A673 (cell line): ENCODE measurements around the gene CCDC33. TPM values are rescaled to one million over a fixed set of nuclear protein-coding genes. Genes with fewer than 3 reads are reported as not detected.

Source experiments
- BruUV-seq: library from RNA; stranded (reverse); fragments of 400-500 nt; replicated peaks from 2 replicates; lab custom pipeline; 2021; lab: Mats Ljungman, UMichigan
- CTCF ChIA-PET: fragments of 300-600 bp; sonication (Branson Sonifier 250); formaldehyde crosslinking; loops from one replicate; lab custom pipeline; 2022; ENCODE audit warnings: antibody characterized with exemption; lab: Charles Lee
- POLR2A ChIA-PET: fragments of 300-600 bp; sonication (Branson Sonifier 250); formaldehyde crosslinking; loops from one replicate; lab custom pipeline; 2022; ENCODE audit warnings: antibody characterized with exemption; ENCODE audit not compliant: low non-redundant PET; lab: Charles Lee
- DNase-seq: peaks from one replicate; pipeline ENCODE4 v3.0.0-alpha.2; 2015; ENCODE audit warnings: low spot score
- H3K27ac ChIP-seq: fragments of 200-600 bp; sonication (generic); 2 replicates; pipeline ENCODE4 v1.5.1; 2016; ENCODE audit warnings: mixed run types, low read depth, mild to moderate bottlenecking, mixed read lengths, antibody characterized with exemption, low read length; ENCODE audit not compliant: poor library complexity, severe bottlenecking
- H3K27me3 ChIP-seq: fragments of 200-600 bp; sonication (generic); replicated peaks from 2 replicates; pipeline ENCODE4 v1.6.1; 2017; ENCODE audit warnings: mixed run types, low read depth, mild to moderate bottlenecking, mixed read lengths, antibody characterized with exemption, low read length; ENCODE audit not compliant: insufficient read depth, poor library complexity
- H3K36me3 ChIP-seq: fragments of 200-600 bp; sonication (generic); 2 replicates; pipeline ENCODE4 v1.6.1; 2016; ENCODE audit warnings: mixed run types, mild to moderate bottlenecking, mixed read lengths, antibody characterized with exemption, low read length; ENCODE audit not compliant: insufficient read depth, poor library complexity, severe bottlenecking
- H3K4me1 ChIP-seq: fragments of 200-600 bp; sonication (generic); 2 replicates; pipeline ENCODE4 v1.6.1; 2017; ENCODE audit warnings: mixed run types, mild to moderate bottlenecking, mixed read lengths, antibody characterized with exemption, low read length; ENCODE audit not compliant: insufficient read depth, poor library complexity, severe bottlenecking
- H3K4me3 ChIP-seq: fragments of 200-600 bp; sonication (generic); 2 replicates; pipeline ENCODE4 v1.5.1; 2016; ENCODE audit warnings: low read depth, mixed run types, mild to moderate bottlenecking, mixed read lengths, low read length; ENCODE audit not compliant: poor library complexity, severe bottlenecking
- H3K9me3 ChIP-seq: fragments of 200-600 bp; sonication (generic); 2 replicates; pipeline ENCODE4 v1.6.1; 2016; ENCODE audit warnings: mixed run types, low read depth, mild to moderate bottlenecking, mixed read lengths, antibody characterized with exemption, low read length; ENCODE audit not compliant: poor library complexity, severe bottlenecking
- EZH2 ChIP-seq: fragments of 200-600 bp; sonication (generic); IDR thresholded peaks from 2 replicates; pipeline ENCODE4 v1.6.1; 2017; ENCODE audit warnings: borderline replicate concordance, low read depth, mild to moderate bottlenecking, mixed read lengths, antibody characterized with exemption, low read length; ENCODE audit not compliant: poor library complexity, severe bottlenecking
- intact Hi-C: fragments of 100-400 bp; cut with micrococcal nuclease; formaldehyde crosslinking; loops from one replicate; pipeline ENCODE4 v1.10.0; 2022; ENCODE audit not compliant: unreplicated experiment
- total RNA-seq: library from RNA; stranded (reverse); gene quantifications from 2 replicates; pipeline ENCODE4 v1.2.3, GENCODE V29; 2021
- TF ChIP-seq, protein P1 (sequence below): fragments of 300-800, 200-600 bp; sonication (generic); conservative IDR thresholded peaks from 2 replicates; pipeline ENCODE4 v1.5.1; 2017; ENCODE audit warnings: low read depth, mild to moderate bottlenecking, antibody characterized with exemption, low read length, moderate library complexity, mixed read lengths

CCDC33 gene
- total RNA-seq, 1 experiment from 2014 or later, result not detected

DNA sequence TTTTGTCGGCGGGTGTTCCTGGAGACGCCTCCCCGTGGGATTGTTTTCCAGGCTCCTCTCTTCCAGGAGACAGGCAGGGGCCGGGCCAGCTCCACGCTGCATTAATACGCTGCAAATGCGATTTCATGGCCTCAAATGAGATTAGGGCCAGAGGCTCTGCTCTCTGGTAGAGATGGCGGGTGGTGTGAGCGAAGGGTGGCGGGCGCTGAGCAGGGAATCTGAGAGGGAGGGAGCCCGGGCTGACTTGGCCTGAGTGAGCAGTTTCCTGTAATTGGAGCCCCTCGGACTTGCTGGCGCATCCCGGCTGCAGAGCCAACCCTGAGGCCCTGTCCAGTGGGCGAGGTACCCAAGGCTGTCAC, 7.4 kb upstream of the CCDC33 start:
- H3K4me3 ChIP-seq, result peak overlapping the region; percentile 4
- peak; percentile 97 for DNase-seq
- H3K9me3 ChIP-seq, result no peaks in the 10 kb centered on the region
- CTCF ChIA-PET, result interaction anchor here (0.7 to 1.2 kb wide), 2 partner anchors 11 to 79 kb away, joined by 3 to 5 read pairs; no protein-coding TSS in a partner anchor
- BruUV-seq, result no TSS peak
- intact Hi-C loops, result no loop called here
- POLR2A ChIA-PET, result interaction anchor here (0.6 kb wide), 1 partner anchor 11 kb away, joined by 5 read pairs; no protein-coding TSS in a partner anchor
- H3K4me1 ChIP-seq, result peaks cover 51% of the 10 kb centered on the region
- TF ChIP-seq, protein P1, sequence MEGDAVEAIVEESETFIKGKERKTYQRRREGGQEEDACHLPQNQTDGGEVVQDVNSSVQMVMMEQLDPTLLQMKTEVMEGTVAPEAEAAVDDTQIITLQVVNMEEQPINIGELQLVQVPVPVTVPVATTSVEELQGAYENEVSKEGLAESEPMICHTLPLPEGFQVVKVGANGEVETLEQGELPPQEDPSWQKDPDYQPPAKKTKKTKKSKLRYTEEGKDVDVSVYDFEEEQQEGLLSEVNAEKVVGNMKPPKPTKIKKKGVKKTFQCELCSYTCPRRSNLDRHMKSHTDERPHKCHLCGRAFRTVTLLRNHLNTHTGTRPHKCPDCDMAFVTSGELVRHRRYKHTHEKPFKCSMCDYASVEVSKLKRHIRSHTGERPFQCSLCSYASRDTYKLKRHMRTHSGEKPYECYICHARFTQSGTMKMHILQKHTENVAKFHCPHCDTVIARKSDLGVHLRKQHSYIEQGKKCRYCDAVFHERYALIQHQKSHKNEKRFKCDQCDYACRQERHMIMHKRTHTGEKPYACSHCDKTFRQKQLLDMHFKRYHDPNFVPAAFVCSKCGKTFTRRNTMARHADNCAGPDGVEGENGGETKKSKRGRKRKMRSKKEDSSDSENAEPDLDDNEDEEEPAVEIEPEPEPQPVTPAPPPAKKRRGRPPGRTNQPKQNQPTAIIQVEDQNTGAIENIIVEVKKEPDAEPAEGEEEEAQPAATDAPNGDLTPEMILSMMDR, result no peak
- H3K27ac ChIP-seq, result peak overlapping the region; percentile 44
- H3K36me3 ChIP-seq, result no peaks in the 10 kb centered on the region
- H3K27me3 ChIP-seq, result no peaks in the 10 kb centered on the region

- Histone ChIP-seq H3K4me3 (no peak overlapping the region), H3K4me1 (peaks cover 51% of the 10 kb centered on the region), H3K27me3 (no peaks in the 10 kb centered on the region), H3K9me3 (no peaks in the 10 kb centered on the region), H3K36me3 (no peaks in the 10 kb centered on the region), H3K27ac (no peak overlapping the region)
- DNase-seq, result no peak
- POLR2A ChIA-PET, result no interaction called here
- CTCF ChIA-PET, result no interaction called here
- no TSS peak for BruUV-seq
- intact Hi-C loops, result no loop called here
- TF ChIP-seq EZH2, result no peak
- TF ChIP-seq, protein P1, result no peak
Observed at GRCh38 chr15:74229686-74230085, 6.4 kb upstream of the CCDC33 start.

DNA sequence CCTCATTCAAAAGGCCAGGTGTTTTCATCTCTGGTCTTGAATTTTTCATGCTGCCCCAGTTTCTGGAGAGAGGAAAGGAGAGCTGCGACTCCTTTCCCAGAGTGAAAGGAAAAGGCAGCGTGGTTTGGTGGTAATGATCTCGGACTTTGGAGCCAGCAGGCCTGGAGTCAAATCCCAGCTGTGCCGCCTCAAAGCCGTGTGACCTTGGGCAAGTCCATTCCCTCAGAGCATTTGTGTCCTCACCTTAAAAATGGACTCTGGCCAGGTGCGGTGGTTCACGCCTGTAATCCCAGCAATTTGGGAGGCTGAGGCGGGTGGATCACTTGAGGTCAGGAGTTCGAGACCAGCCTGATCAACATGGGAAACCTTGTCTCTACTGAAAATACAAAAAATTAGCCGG, 4.7 kb upstream of the CCDC33 start:
- H3K9me3 ChIP-seq, result no peaks in the 10 kb centered on the region
- TF ChIP-seq, protein P1, result no peak
- TF ChIP-seq EZH2, result no peak
- BruUV-seq, result no TSS peak
- H3K4me3 ChIP-seq, result no peak overlapping the region
- no peaks in the 10 kb centered on the region for H3K36me3 ChIP-seq
- H3K4me1 ChIP-seq, result peaks cover 45% of the 10 kb centered on the region
- ChIA-PET POLR2A (no interaction called here), CTCF (no interaction called here)
- intact Hi-C loops, result no loop called here
- no peak for DNase-seq
- no peaks in the 10 kb centered on the region for H3K27me3 ChIP-seq
- no peak overlapping the region for H3K27ac ChIP-seq
